Adrenal gland (tissue), 12 donors: ENCODE results near the gene GAK. TPM values are rescaled to one million over a fixed set of nuclear protein-coding genes. Genes with fewer than 3 reads are reported as not detected.

Source experiments
- DNase-seq, 7 donors: peaks; one replicate each; pipeline ENCODE4 v3.0.0-alpha.2; 2019 to 2020
- H3K27ac ChIP-seq, 5 donors: fragments of 200-600 bp; sonication (generic) in 4 of 5; 1 replicate in 3 of 5; 2 replicates in 2 of 5; pipeline versions ENCODE4 v1.5.1 to v1.8.0; 2016 to 2020; ENCODE audit warnings: mild to moderate bottlenecking in 1 of 5
- H3K27me3 ChIP-seq: fragments of 200-600 bp; 2 replicates; pipeline ENCODE4 v1.8.0; 2021
- H3K36me3 ChIP-seq, 2 donors: fragments of 200-600 bp; replicated peaks in 1 of 2; 1 replicate in 1 of 2; 2 replicates in 1 of 2; pipeline versions ENCODE4 v1.5.1 to v1.8.0; 2018 to 2022
- H3K4me1 ChIP-seq, 2 donors: fragments of 200-600 bp; replicated peaks in 1 of 2; 1 replicate in 1 of 2; 2 replicates in 1 of 2; pipeline versions ENCODE4 v1.5.1 to v1.8.0; 2018 to 2021
- H3K4me3 ChIP-seq, 4 donors: fragments of 200-600 bp; sonication (generic) in 3 of 4; one replicate each; pipeline ENCODE4 v1.5.1; 2016 to 2018
- H3K9me3 ChIP-seq, 3 donors: fragments of 200-600 bp; sonication (generic) in 1 of 3; replicated peaks in 1 of 3; 1 replicate in 2 of 3; 2 replicates in 1 of 3; pipeline versions ENCODE4 v1.5.1 to v1.8.0; 2016 to 2021
- POLR2A ChIP-seq, 2 donors: fragments of 450-650 bp; IDR thresholded peaks; one replicate each; pipeline ENCODE4 v1.6.1; 2017; ENCODE audit warnings: antibody characterized with exemption in 2 of 2, mild to moderate bottlenecking in 2 of 2, moderate library complexity in 1 of 2
- WGBS, 4 donors: extraction: QIAGEN DNeasy Blood & Tissue Kit in 2 of 4; methylation state at CpG; one replicate each; pipeline versions ENCODE4 v1.1.5 to v1.1.7; 2013 to 2017; 5-methylcytosine and 5-hydroxymethylcytosine counted together
- intact Hi-C, 2 donors: fragments of 100-400 bp; cut with DNase I; formaldehyde crosslinking; loops; one replicate each; pipeline versions ENCODE4 v1.14.1 to v1.15.0; 2022 to 2023
- polyA plus RNA-seq, 3 donors: library from polyadenylated mRNA; stranded (reverse); fragments of 200-250 nt in 2 of 3; fragments of 350-450 nt in 1 of 3; fragmentation: Illumina TruSeq in 1 of 3; extraction: RNeasy Lipid Tissue Mini Kit (QIAGEN cat#74804) in 1 of 3; gene quantifications; one replicate each; pipeline ENCODE4 v1.2.3, GENCODE V29; 2013 to 2014
- total RNA-seq, 9 donors: library from RNA; depleted of rRNA in 4 of 9; stranded (reverse); fragments of >200 nt in 4 of 9; fragments of 120-200 nt in 1 of 9; fragmentation: NEBNext Ultra II Directional in 1 of 9; extraction: Animal tissue kit (Norgen Biotek cat#: 25700) in 1 of 9; gene quantifications; one replicate each; pipeline versions ENCODE4 v1.1.0 to v1.2.4, GENCODE V29; 2013 to 2023
- TF ChIP-seq, protein P1 (sequence below), 6 experiments: fragments of 450-650 bp in 4 of 6; fragments of 200-600 bp in 2 of 6; sonication (generic) in 1 of 6; IDR thresholded peaks; 1 replicate in 5 of 6; 2 replicates in 1 of 6; pipeline versions ENCODE4 v1.5.1 to v1.8.0; 2016 to 2021; ENCODE audit warnings: antibody characterized with exemption in 6 of 6, mild to moderate bottlenecking in 2 of 6, moderate library complexity in 1 of 6
- donor health status: healthy with polysubstance abuse.
- donor health status: Bipolar disorder and iron deficiency.
- donor health status: DM: yes; HTN: yes; CAD: no.
- donor health status: DM: no; HTN: no; CAD: no.
- donor health status: DM: no; HTN: no; CAD: no.
- donor health status: DM: yes; HTN: yes; CAD: no.

The GAK gene
- total and polyA plus RNA-seq, 12 donors, result 39.0 to 381 (median 132) TPM

DNA sequence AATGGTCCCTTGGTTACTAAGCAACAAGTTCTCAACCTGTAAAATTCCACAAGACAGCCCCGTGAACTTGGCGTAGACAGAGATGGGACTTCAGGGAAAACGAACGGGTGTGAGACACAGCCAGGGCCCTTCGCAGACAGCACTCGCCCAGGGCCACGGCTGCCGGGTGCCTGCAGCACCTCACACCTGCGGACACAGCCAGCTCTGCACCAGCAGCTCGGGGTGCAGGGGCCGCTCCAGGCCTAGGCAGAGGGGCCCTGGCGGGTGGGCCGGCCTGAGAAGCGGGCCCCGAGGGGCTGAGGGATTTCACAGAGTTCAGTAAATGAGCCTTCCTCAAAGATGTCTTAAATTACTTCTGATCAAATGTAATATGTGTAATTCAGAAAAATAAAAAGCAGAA is 34.0 kb downstream of the GAK start:
- Histone ChIP-seq H3K36me3 (peaks cover 0 to 38% of the 10 kb centered on the region in 2 donors), H3K27me3 (no peaks in the 10 kb centered on the region), H3K4me3 (no peak overlapping the region), H3K4me1 (no peaks in the 10 kb centered on the region), H3K27ac (no peak overlapping the region), H3K9me3 (no peaks in the 10 kb centered on the region)
- TF ChIP-seq POLR2A (IDR thresholded peaks at IDR 0.05), result no peak
- TF ChIP-seq, protein P1, sequence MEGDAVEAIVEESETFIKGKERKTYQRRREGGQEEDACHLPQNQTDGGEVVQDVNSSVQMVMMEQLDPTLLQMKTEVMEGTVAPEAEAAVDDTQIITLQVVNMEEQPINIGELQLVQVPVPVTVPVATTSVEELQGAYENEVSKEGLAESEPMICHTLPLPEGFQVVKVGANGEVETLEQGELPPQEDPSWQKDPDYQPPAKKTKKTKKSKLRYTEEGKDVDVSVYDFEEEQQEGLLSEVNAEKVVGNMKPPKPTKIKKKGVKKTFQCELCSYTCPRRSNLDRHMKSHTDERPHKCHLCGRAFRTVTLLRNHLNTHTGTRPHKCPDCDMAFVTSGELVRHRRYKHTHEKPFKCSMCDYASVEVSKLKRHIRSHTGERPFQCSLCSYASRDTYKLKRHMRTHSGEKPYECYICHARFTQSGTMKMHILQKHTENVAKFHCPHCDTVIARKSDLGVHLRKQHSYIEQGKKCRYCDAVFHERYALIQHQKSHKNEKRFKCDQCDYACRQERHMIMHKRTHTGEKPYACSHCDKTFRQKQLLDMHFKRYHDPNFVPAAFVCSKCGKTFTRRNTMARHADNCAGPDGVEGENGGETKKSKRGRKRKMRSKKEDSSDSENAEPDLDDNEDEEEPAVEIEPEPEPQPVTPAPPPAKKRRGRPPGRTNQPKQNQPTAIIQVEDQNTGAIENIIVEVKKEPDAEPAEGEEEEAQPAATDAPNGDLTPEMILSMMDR (IDR thresholded peaks at IDR 0.05), result no peak
- no peak for DNase-seq
- 89 to 96% (median 93%) methylated on average over 15 of the region's 15 CpGs for WGBS, 4 donors
- intact Hi-C loops, result no loop called here

DNA sequence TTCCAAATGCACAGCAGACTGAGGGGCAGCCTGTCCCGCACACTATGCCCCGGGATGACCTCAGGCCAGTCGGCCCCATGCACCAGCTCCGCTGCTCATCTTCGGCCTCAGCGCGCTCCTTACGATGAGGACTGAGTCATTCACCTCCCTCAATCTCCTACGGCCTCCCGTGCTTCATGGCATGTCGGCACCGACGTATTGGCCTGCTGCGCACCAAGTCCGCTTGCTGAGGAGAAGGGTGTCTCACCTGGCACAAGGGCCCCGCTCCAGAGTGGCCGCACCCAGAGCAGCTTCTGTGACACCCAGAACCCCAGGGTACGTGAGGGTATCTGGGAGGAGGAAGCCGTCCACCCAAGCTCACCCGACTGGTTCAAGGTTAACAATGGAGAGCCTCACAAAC is 35.5 kb downstream of the GAK start:
- intact Hi-C loops, result no loop called here
- no peaks in the 10 kb centered on the region for H3K4me1 ChIP-seq
- no peak overlapping the region for H3K4me3 ChIP-seq
- DNase-seq, result no peak
- no peaks in the 10 kb centered on the region for H3K9me3 ChIP-seq
- no peaks in the 10 kb centered on the region for H3K27me3 ChIP-seq
- H3K36me3 ChIP-seq, result peaks cover 0 to 43% of the 10 kb centered on the region in 2 donors
- no peak overlapping the region for H3K27ac ChIP-seq
- WGBS, 4 donors, result 92 to 95% (median 93%) methylated on average over 18 to 20 of the region's 20 CpGs
- TF ChIP-seq POLR2A (IDR thresholded peaks at IDR 0.05), result no peak
- TF ChIP-seq, protein P1 (IDR thresholded peaks at IDR 0.05), result no peak

DNA sequence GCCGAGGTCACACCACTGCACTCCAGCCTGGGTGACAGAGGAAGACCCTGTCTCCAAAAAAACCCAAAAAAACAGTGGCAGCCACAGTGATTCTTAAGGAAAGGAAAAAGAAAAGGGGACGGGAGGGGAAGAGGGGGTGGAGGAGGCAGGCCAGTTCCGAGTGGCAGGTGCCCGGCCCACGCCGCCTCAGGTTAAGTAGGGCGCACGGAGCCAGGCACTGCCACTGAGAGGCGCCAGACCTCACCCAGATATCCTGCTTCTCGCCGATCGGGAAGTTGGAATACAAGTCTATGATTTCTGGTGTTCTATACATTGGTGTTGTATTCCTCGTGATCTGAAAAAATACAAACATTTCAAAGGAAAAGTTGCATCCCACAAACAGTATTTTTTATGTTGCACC is 35.9 kb downstream of the GAK start:
- peaks cover 0 to 43% of the 10 kb centered on the region in 2 donors for H3K36me3 ChIP-seq
- 81 to 96% (median 93%) methylated on average over 13 of the region's 13 CpGs for WGBS, 4 donors

DNA sequence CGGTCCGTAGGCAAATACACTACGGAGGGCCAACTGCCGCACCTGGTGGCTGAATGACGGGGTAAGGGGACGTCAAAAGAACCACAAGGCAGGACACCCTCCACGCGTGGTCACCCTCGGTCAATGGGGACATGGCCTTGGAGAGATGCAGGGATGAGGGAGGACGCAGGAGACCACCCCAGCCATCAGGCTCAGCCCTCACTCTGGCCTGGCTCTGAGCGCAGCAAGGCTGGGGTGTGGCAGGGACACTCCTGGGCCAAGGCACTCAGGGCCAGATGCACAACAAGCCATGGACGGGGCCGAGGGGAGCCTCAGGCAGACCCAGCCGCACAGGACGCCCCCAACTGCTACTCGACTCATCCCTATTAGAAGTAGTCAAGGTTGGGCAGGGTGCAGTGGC is 36.5 kb downstream of the GAK start:
- no peak overlapping the region for H3K27ac ChIP-seq
- intact Hi-C loops, result no loop called here
- peaks cover 0 to 43% of the 10 kb centered on the region in 2 donors for H3K36me3 ChIP-seq
- no peaks in the 10 kb centered on the region for H3K27me3 ChIP-seq
- no peak overlapping the region for H3K4me3 ChIP-seq
- no peaks in the 10 kb centered on the region for H3K9me3 ChIP-seq
- DNase-seq, result no peak
- TF ChIP-seq, protein P1 (IDR thresholded peaks at IDR 0.05), result no peak
- TF ChIP-seq POLR2A (IDR thresholded peaks at IDR 0.05), result no peak
- H3K4me1 ChIP-seq, result no peaks in the 10 kb centered on the region
- WGBS, 4 donors, result 96 to 99% (median 96%) methylated on average over 11 to 16 of the region's 16 CpGs

More for the DNA sequence above, 35.9 kb downstream of the GAK start:
- no peak for DNase-seq
- H3K27me3 ChIP-seq, result no peaks in the 10 kb centered on the region
- H3K4me3 ChIP-seq, result no peak overlapping the region
- TF ChIP-seq POLR2A (IDR thresholded peaks at IDR 0.05), result no peak
- TF ChIP-seq, protein P1 (IDR thresholded peaks at IDR 0.05), result no peak
- H3K9me3 ChIP-seq, result no peaks in the 10 kb centered on the region
- no peaks in the 10 kb centered on the region for H3K4me1 ChIP-seq
- H3K27ac ChIP-seq, result no peak overlapping the region
- intact Hi-C loops, result no loop called here
